ENCODE measurements around the gene PRXL2C. TPM values are rescaled to one million over a fixed set of nuclear protein-coding genes. Genes with fewer than 3 reads are reported as not detected.
"Not testable (repeated sequence)": the region's sequence is repeated elsewhere in the genome, so short reads cannot be mapped to it uniquely, and the experiment has no call there.

PRXL2C gene
- total and polyA plus RNA-seq, 2 experiments from 2014 or later = 6.1 to 6.4 TPM

DNA sequence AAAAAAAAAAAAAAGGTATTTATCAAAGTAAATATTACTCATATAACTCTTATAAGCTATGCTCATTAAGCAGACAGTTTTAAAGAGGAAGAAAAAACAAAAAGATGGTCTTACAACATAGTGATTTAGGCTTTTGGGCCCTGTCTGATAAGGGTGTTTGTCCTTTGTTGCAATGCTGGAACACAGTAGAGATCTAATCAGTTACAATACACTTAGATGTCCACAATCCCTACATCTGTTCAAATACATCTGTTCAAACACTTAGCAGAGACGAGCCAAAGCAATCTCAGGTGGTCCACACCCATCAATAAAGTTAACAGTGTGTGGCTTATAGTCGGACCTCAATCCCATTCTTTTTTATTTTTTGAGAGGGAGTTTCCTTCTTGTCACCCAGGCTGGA is 11.0 kb downstream of the PRXL2C start:
- H3K36me3 ChIP-seq = peaks cover 5% of the 10 kb centered on the region
- peaks cover 6% of the 10 kb centered on the region for H3K4me1 ChIP-seq (ENCODE audit: low read depth)
- no peak overlapping the region for H3K27ac ChIP-seq
- no peaks in the 10 kb centered on the region for H3K9me3 ChIP-seq (ENCODE audit: low read depth)
- TF ChIP-seq, protein P1, sequence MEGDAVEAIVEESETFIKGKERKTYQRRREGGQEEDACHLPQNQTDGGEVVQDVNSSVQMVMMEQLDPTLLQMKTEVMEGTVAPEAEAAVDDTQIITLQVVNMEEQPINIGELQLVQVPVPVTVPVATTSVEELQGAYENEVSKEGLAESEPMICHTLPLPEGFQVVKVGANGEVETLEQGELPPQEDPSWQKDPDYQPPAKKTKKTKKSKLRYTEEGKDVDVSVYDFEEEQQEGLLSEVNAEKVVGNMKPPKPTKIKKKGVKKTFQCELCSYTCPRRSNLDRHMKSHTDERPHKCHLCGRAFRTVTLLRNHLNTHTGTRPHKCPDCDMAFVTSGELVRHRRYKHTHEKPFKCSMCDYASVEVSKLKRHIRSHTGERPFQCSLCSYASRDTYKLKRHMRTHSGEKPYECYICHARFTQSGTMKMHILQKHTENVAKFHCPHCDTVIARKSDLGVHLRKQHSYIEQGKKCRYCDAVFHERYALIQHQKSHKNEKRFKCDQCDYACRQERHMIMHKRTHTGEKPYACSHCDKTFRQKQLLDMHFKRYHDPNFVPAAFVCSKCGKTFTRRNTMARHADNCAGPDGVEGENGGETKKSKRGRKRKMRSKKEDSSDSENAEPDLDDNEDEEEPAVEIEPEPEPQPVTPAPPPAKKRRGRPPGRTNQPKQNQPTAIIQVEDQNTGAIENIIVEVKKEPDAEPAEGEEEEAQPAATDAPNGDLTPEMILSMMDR (IDR thresholded peaks at IDR 0.05; ENCODE audit: low read depth, low read length) = no peak
- H3K27me3 ChIP-seq = no peaks in the 10 kb centered on the region
- no peak overlapping the region for H3K4me3 ChIP-seq
- no peak for DNase-seq (ENCODE audit: low read depth in 1 of 2, low spot score in 1 of 2)

DNA sequence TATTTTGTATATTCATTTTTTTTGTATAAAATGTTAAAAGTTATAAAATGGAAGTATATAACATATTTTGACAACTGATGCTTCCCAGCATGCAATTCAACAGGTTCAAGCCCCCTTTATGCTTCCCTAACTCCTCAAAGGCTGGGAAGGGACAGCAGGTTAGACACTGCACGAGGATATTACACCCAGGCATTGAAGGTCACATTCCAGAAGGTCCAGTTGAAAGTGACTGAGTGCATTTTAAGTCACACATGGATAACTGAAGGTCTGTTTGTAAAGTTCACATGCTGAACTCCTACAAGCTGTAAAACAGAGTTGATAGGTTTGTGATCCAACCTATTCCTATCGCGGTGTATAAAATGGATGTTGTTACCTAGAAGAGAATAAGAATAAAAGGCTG is 13.6 kb downstream of the PRXL2C start:
- Histone ChIP-seq H3K4me1 (ENCODE audit: low read depth) (peaks cover 6% of the 10 kb centered on the region), H3K27me3 (no peaks in the 10 kb centered on the region), H3K4me3 (no peak overlapping the region), H3K9me3 (ENCODE audit: low read depth) (no peaks in the 10 kb centered on the region), H3K36me3 (peaks cover 3% of the 10 kb centered on the region), H3K27ac (peak overlapping the region; percentile 15)
- TF ChIP-seq, protein P1 (IDR thresholded peaks at IDR 0.05; ENCODE audit: low read depth, low read length) = no peak
- DNase-seq (ENCODE audit: low read depth in 1 of 2, low spot score in 1 of 2) = peak in 1 of 2 donors; percentile 45

DNA sequence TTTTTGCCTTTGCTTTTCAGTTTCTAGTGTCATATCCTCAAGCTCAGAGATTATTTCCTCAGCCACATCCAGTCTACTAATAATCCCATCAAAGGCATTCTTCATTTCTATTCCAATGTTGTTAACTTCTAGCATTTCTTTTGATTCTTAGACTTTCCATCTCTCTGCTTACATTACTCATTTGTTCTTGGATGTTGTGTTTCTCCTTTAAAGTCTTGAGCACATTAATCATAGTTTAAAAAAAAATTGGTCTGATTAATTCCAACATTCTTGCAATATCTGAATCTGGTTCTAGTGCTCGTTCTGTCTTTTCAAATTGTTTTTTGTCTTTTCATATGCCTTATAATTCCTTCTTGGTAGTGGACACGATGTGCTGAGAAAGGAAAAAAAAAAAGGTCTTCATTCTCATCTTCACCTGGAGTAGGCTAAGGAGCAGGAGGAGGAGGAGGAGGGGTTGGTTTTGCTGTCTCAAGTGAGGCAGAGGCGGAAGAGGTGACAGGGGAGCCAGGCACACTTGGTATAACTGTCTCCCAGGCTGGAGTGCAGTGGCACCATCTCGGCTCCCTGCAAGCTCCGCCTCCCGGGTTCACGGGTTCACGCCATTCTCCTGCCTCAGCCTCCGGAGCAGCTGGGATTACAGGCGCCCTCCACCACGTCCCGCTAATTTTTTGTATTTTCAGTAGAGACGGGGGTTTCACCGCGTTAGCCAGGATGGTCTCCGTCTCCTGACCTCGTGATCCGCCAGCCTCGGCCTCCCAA is 16.3 kb downstream of the PRXL2C start:
- no peak for DNase-seq (ENCODE audit: low read depth in 1 of 2, low spot score in 1 of 2)
- Histone ChIP-seq H3K36me3 (no peaks in the 10 kb centered on the region), H3K27me3 (no peaks in the 10 kb centered on the region), H3K9me3 (ENCODE audit: low read depth) (no peaks in the 10 kb centered on the region), H3K4me1 (ENCODE audit: low read depth) (peaks cover 6% of the 10 kb centered on the region), H3K27ac (no peak overlapping the region), H3K4me3 (no peak overlapping the region)
- TF ChIP-seq, protein P1 (IDR thresholded peaks at IDR 0.05; ENCODE audit: low read depth, low read length) = no peak

DNA sequence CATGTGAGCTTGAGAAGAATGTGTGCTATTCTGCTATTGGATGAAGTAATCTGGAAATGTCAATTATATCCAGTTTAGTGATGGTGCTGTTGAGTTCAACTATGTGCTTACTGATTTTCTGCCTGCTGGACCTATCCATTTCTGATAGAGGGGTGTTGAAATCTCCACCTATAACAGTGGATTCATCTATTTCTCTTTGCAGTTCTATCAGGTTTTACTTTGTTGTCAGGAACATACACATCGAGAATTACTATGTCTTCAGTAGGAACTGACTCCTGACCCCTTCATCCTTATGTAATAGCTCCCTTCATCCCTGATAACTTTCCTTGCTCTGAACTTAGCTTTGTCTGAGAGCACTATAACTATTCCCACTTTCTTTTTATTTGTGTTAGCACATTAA is 18.7 kb downstream of the PRXL2C start:
- H3K27me3 ChIP-seq = no peaks in the 10 kb centered on the region
- no peaks in the 10 kb centered on the region for H3K36me3 ChIP-seq
- no peaks in the 10 kb centered on the region for H3K9me3 ChIP-seq (ENCODE audit: low read depth)

DNA sequence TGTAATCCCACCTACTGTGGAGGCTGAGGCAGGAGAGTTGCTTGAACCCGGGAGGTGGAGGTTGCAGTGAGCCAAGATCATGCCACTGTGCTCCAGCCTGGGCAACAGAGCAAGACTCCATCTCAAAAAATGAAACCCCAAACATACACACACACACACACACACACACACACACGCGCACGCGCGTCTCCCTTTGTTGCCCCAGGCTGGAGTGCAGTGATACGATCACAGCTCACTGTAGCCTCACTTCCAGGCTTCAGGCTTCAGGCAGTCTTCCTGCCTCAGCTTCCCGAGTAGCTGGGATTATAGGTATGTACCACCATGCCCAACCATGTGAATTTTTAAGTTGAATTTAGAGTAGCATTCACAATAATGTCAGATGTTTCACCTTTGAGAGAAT is 21.5 kb downstream of the PRXL2C start:
- H3K4me1 ChIP-seq (ENCODE audit: low read depth); H3K36me3 ChIP-seq; H3K27me3 ChIP-seq; H3K27ac ChIP-seq; DNase-seq (ENCODE audit: low read depth in 1 of 2, low spot score in 1 of 2); H3K9me3 ChIP-seq (ENCODE audit: low read depth); H3K4me3 ChIP-seq: not testable (repeated sequence)

More for the DNA sequence above, 18.7 kb downstream of the PRXL2C start:
- no peak for DNase-seq (ENCODE audit: low read depth in 1 of 2, low spot score in 1 of 2)
- peaks cover under 1% of the 10 kb centered on the region for H3K4me1 ChIP-seq (ENCODE audit: low read depth)
- no peak overlapping the region for H3K4me3 ChIP-seq
- H3K27ac ChIP-seq = no peak overlapping the region
- TF ChIP-seq, protein P1 (IDR thresholded peaks at IDR 0.05; ENCODE audit: low read depth, low read length) = no peak

DNA sequence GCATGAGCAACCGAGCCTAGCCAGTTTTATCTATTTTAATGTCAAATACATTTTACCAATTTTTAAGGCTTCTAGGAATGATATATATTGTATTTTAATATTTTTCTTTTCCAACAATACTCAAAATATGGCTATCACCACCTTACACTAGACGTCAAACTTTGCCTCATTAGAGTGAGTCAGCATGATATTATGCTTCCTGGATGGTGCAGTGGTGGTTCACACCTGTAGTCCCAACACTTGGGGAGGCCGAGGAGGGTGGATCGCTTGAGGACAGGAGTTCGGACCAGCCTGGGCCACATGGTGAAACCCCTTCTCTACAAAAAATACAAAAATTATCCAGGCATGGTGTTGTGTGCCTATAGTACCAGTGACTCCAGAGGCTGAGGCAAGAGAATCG is 28.2 kb downstream of the PRXL2C start:
- TF ChIP-seq, protein P1 (IDR thresholded peaks at IDR 0.05; ENCODE audit: low read depth, low read length) = no peak
- Histone ChIP-seq H3K9me3 (ENCODE audit: low read depth) (no peaks in the 10 kb centered on the region), H3K27ac (no peak overlapping the region), H3K36me3 (no peaks in the 10 kb centered on the region), H3K4me1 (ENCODE audit: low read depth) (peaks cover under 1% of the 10 kb centered on the region), H3K27me3 (no peaks in the 10 kb centered on the region), H3K4me3 (no peak overlapping the region)
- no peak for DNase-seq (ENCODE audit: low read depth in 1 of 2, low spot score in 1 of 2)
